RWPE2 (cell line): ENCODE data around the gene COMMD7.
A peak's percentile ranks its signal among the peaks of the same experiment; 100 is the strongest.
"Not testable (repeated sequence)": the region's sequence is repeated elsewhere in the genome, so short reads cannot be mapped to it uniquely, and the experiment has no call there.

Experiments
- ATAC-seq: fragments of 200-7000 bp; cut with Tn5 transposase; 3 replicates; pipeline ENCODE4 v1.9.1; 2021; ENCODE audit warnings: low read depth
- DNase-seq: peaks from one replicate; pipeline ENCODE4 v3.0.0-alpha.2; 2020; ENCODE audit warnings: low spot score
- H3K27ac ChIP-seq: fragments of 450-650 bp; 2 replicates; pipeline ENCODE4 v1.5.1; 2017; ENCODE audit warnings: mild to moderate bottlenecking; ENCODE audit not compliant: poor library complexity, severe bottlenecking
- H3K27me3 ChIP-seq: fragments of 250-450 bp; sonication (Bioruptor Pico); 2 replicates; pipeline ENCODE4 v1.5.1; 2021; ENCODE audit warnings: mild to moderate bottlenecking, moderate library complexity; ENCODE audit not compliant: insufficient read depth, poor library complexity, severe bottlenecking
- H3K36me3 ChIP-seq: fragments of 250-450 bp; sonication (Bioruptor Pico); 2 replicates; pipeline ENCODE4 v1.5.1; 2020; ENCODE audit warnings: low read depth, mild to moderate bottlenecking, moderate library complexity
- H3K4me1 ChIP-seq: fragments of 250-450 bp; sonication (Bioruptor Pico); 2 replicates; pipeline ENCODE4 v1.5.1; 2021; ENCODE audit warnings: mild to moderate bottlenecking, moderate library complexity; ENCODE audit not compliant: insufficient read depth, poor library complexity, severe bottlenecking
- H3K4me3 ChIP-seq: fragments of 250-450 bp; sonication (Bioruptor Pico); 2 replicates; pipeline ENCODE4 v1.5.1; 2021; ENCODE audit warnings: mild to moderate bottlenecking, moderate library complexity; ENCODE audit not compliant: severe bottlenecking
- H3K9me3 ChIP-seq: fragments of 250-450 bp; sonication (Bioruptor Pico); 2 replicates; pipeline ENCODE4 v1.5.1; 2021; ENCODE audit warnings: mild to moderate bottlenecking, moderate library complexity; ENCODE audit not compliant: severe bottlenecking
- CTCF ChIP-seq: fragments of 450-650 bp; IDR thresholded peaks from one replicate; pipeline ENCODE4 v1.5.1; 2017; ENCODE audit warnings: mild to moderate bottlenecking, moderate library complexity; ENCODE audit not compliant: poor library complexity, severe bottlenecking

Gene COMMD7

GRCh38 chr20:32697608-32698007, 45.7 kb downstream of the COMMD7 start:
- Histone ChIP-seq H3K4me3 (no peak overlapping the region), H3K36me3 (peaks cover 5% of the 10 kb centered on the region; the same call in 1 of the 2 replicates), H3K27me3 (no peaks in the 10 kb centered on the region), H3K27ac (no peak overlapping the region), H3K4me1 (no peaks in the 10 kb centered on the region), H3K9me3 (no peaks in the 10 kb centered on the region)
- no peak for TF ChIP-seq CTCF
- DNase-seq, result no peak
- ATAC-seq, result no peak; the same call in 2 of the 3 replicates

- Histone ChIP-seq H3K27me3 (no peaks in the 10 kb centered on the region), H3K27ac (no peak overlapping the region), H3K9me3 (no peaks in the 10 kb centered on the region), H3K4me3 (no peak overlapping the region), H3K4me1 (no peaks in the 10 kb centered on the region), H3K36me3 (no peaks in the 10 kb centered on the region)
- TF ChIP-seq CTCF, result no peak
- no peak for ATAC-seq
- no peak for DNase-seq
Measured at GRCh38 chr20:32695089-32695488, 48.2 kb downstream of the COMMD7 start.

- ATAC-seq, H3K27me3 ChIP-seq, H3K36me3 ChIP-seq, H3K27ac ChIP-seq, H3K9me3 ChIP-seq, DNase-seq, H3K4me1 ChIP-seq, H3K4me3 ChIP-seq: not testable (repeated sequence)
Measured at GRCh38 chr20:32688966-32689365, 54.3 kb downstream of the COMMD7 start.

- ATAC-seq (no peak), DNase-seq (no peak)
- peaks cover 3% of the 10 kb centered on the region for H3K4me1 ChIP-seq
- no peaks in the 10 kb centered on the region for H3K9me3 ChIP-seq
- H3K27me3 ChIP-seq, result no peaks in the 10 kb centered on the region
- no peak overlapping the region for H3K4me3 ChIP-seq
- TF ChIP-seq CTCF, result no peak
- H3K27ac ChIP-seq, result no peak overlapping the region
- no peaks in the 10 kb centered on the region for H3K36me3 ChIP-seq
Measured at GRCh38 chr20:32687180-32687532, 56.1 kb downstream of the COMMD7 start.

GRCh38 chr20:32686530-32687179, 56.6 kb downstream of the COMMD7 start:
- Histone ChIP-seq H3K4me3 (no peak overlapping the region), H3K27ac (peak overlapping the region; percentile 35), H3K27me3 (no peaks in the 10 kb centered on the region), H3K36me3 (no peaks in the 10 kb centered on the region), H3K4me1 (peaks cover 6% of the 10 kb centered on the region), H3K9me3 (no peaks in the 10 kb centered on the region)
- no peak for TF ChIP-seq CTCF
- ATAC-seq (no peak), DNase-seq (no peak)
